ENCODE measurements around the gene HNRNPU. TPM values are rescaled to one million over a fixed set of nuclear protein-coding genes. Genes with fewer than 3 reads are reported as not detected.

The HNRNPU gene
- total and polyA plus RNA-seq, 2 experiments from 2014 or later = 422 to 687 TPM

DNA sequence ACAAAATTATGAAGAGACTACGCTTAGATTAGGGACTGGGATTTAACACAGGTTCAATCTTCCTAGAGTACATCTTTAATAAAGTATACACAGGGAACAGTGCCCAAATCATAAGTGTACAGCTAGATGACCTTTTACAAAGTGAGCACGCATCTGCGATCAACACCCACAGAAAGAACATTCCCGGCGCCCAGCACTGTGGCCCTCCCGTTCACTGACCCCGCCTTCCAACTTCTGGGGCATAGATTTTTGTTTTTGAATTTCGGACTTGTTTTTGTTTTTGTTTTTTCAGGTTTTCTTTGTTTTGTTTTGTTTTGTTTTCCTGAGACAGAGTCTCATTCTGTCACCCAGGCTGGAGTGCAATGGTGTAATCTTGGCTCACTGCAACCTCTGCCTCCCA lies 59.5 kb downstream of the HNRNPU start:
- peaks cover 9% of the 10 kb centered on the region for H3K27me3 Mint-ChIP-seq (ENCODE audit: insufficient read depth, low read depth, poor library complexity)
- Histone ChIP-seq H3K4me2 (no peak overlapping the region), H3K9me2 (ENCODE audit: insufficient read depth) (no peaks in the 10 kb centered on the region), H3K4me1 (ENCODE audit: insufficient read depth) (peaks cover 3% of the 10 kb centered on the region; the same call in 1 of the 2 replicates), H3F3A (replicated peaks; ENCODE audit: low read depth) (0 out of 2 replicates have a peak, but pooled peaks cover 8% of the 10 kb centered on the region), H4K20me1 (replicated peaks; ENCODE audit: insufficient read depth) (no peaks in the 10 kb centered on the region), H2AFZ (no peak overlapping the region), H3K27me3 (ENCODE audit: insufficient read depth) (no peaks in the 10 kb centered on the region), H3K79me2 (replicated peaks; ENCODE audit: insufficient read depth) (no peaks in the 10 kb centered on the region), H3K27ac (ENCODE audit: low read depth) (no peak overlapping the region), H3K4me3 (no peak overlapping the region), H3K36me3 (ENCODE audit: insufficient read depth) (no peaks in the 10 kb centered on the region)
- no peak for TF ChIP-seq ZNF114 (CRISPR knock-in tag; IDR thresholded peaks at IDR 0.05)
- TF ChIP-seq, protein P1, sequence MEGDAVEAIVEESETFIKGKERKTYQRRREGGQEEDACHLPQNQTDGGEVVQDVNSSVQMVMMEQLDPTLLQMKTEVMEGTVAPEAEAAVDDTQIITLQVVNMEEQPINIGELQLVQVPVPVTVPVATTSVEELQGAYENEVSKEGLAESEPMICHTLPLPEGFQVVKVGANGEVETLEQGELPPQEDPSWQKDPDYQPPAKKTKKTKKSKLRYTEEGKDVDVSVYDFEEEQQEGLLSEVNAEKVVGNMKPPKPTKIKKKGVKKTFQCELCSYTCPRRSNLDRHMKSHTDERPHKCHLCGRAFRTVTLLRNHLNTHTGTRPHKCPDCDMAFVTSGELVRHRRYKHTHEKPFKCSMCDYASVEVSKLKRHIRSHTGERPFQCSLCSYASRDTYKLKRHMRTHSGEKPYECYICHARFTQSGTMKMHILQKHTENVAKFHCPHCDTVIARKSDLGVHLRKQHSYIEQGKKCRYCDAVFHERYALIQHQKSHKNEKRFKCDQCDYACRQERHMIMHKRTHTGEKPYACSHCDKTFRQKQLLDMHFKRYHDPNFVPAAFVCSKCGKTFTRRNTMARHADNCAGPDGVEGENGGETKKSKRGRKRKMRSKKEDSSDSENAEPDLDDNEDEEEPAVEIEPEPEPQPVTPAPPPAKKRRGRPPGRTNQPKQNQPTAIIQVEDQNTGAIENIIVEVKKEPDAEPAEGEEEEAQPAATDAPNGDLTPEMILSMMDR (conservative IDR thresholded peaks at IDR 0.05; ENCODE audit: low read depth in 2 of 2) = no peak
- no peak for TF ChIP-seq EZH2phosphoT487 (IDR thresholded peaks at IDR 0.05; ENCODE audit: unreplicated experiment)
- TF ChIP-seq POLR2AphosphoS5 (IDR thresholded peaks at IDR 0.05; ENCODE audit: low read depth) = no peak
- no peak for TF ChIP-seq NANOG (IDR thresholded peaks at IDR 0.05; ENCODE audit: borderline replicate concordance)
- TF ChIP-seq ZNF331 (CRISPR knock-in tag; IDR thresholded peaks at IDR 0.05; ENCODE audit: low read depth) = no peak
- no peak for TF ChIP-seq JUNB (IDR thresholded peaks at IDR 0.05; ENCODE audit: unreplicated experiment)
- no peak for TF ChIP-seq CREB1 (CRISPR knock-in tag; IDR thresholded peaks at IDR 0.05; ENCODE audit: low read depth)
- no peak for TF ChIP-seq EZH2 (IDR thresholded peaks at IDR 0.05; ENCODE audit: low read depth, unreplicated experiment)
- TF ChIP-seq, protein P2, sequence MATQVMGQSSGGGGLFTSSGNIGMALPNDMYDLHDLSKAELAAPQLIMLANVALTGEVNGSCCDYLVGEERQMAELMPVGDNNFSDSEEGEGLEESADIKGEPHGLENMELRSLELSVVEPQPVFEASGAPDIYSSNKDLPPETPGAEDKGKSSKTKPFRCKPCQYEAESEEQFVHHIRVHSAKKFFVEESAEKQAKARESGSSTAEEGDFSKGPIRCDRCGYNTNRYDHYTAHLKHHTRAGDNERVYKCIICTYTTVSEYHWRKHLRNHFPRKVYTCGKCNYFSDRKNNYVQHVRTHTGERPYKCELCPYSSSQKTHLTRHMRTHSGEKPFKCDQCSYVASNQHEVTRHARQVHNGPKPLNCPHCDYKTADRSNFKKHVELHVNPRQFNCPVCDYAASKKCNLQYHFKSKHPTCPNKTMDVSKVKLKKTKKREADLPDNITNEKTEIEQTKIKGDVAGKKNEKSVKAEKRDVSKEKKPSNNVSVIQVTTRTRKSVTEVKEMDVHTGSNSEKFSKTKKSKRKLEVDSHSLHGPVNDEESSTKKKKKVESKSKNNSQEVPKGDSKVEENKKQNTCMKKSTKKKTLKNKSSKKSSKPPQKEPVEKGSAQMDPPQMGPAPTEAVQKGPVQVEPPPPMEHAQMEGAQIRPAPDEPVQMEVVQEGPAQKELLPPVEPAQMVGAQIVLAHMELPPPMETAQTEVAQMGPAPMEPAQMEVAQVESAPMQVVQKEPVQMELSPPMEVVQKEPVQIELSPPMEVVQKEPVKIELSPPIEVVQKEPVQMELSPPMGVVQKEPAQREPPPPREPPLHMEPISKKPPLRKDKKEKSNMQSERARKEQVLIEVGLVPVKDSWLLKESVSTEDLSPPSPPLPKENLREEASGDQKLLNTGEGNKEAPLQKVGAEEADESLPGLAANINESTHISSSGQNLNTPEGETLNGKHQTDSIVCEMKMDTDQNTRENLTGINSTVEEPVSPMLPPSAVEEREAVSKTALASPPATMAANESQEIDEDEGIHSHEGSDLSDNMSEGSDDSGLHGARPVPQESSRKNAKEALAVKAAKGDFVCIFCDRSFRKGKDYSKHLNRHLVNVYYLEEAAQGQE (IDR thresholded peaks at IDR 0.05; ENCODE audit: unreplicated experiment) = no peak
- TF ChIP-seq, protein P3, sequence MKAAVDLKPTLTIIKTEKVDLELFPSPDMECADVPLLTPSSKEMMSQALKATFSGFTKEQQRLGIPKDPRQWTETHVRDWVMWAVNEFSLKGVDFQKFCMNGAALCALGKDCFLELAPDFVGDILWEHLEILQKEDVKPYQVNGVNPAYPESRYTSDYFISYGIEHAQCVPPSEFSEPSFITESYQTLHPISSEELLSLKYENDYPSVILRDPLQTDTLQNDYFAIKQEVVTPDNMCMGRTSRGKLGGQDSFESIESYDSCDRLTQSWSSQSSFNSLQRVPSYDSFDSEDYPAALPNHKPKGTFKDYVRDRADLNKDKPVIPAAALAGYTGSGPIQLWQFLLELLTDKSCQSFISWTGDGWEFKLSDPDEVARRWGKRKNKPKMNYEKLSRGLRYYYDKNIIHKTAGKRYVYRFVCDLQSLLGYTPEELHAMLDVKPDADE (IDR thresholded peaks at IDR 0.05) = no peak
- TF ChIP-seq STAT1 (IDR thresholded peaks at IDR 0.05; ENCODE audit: unreplicated experiment) = no peak
- TF ChIP-seq, protein P4, sequence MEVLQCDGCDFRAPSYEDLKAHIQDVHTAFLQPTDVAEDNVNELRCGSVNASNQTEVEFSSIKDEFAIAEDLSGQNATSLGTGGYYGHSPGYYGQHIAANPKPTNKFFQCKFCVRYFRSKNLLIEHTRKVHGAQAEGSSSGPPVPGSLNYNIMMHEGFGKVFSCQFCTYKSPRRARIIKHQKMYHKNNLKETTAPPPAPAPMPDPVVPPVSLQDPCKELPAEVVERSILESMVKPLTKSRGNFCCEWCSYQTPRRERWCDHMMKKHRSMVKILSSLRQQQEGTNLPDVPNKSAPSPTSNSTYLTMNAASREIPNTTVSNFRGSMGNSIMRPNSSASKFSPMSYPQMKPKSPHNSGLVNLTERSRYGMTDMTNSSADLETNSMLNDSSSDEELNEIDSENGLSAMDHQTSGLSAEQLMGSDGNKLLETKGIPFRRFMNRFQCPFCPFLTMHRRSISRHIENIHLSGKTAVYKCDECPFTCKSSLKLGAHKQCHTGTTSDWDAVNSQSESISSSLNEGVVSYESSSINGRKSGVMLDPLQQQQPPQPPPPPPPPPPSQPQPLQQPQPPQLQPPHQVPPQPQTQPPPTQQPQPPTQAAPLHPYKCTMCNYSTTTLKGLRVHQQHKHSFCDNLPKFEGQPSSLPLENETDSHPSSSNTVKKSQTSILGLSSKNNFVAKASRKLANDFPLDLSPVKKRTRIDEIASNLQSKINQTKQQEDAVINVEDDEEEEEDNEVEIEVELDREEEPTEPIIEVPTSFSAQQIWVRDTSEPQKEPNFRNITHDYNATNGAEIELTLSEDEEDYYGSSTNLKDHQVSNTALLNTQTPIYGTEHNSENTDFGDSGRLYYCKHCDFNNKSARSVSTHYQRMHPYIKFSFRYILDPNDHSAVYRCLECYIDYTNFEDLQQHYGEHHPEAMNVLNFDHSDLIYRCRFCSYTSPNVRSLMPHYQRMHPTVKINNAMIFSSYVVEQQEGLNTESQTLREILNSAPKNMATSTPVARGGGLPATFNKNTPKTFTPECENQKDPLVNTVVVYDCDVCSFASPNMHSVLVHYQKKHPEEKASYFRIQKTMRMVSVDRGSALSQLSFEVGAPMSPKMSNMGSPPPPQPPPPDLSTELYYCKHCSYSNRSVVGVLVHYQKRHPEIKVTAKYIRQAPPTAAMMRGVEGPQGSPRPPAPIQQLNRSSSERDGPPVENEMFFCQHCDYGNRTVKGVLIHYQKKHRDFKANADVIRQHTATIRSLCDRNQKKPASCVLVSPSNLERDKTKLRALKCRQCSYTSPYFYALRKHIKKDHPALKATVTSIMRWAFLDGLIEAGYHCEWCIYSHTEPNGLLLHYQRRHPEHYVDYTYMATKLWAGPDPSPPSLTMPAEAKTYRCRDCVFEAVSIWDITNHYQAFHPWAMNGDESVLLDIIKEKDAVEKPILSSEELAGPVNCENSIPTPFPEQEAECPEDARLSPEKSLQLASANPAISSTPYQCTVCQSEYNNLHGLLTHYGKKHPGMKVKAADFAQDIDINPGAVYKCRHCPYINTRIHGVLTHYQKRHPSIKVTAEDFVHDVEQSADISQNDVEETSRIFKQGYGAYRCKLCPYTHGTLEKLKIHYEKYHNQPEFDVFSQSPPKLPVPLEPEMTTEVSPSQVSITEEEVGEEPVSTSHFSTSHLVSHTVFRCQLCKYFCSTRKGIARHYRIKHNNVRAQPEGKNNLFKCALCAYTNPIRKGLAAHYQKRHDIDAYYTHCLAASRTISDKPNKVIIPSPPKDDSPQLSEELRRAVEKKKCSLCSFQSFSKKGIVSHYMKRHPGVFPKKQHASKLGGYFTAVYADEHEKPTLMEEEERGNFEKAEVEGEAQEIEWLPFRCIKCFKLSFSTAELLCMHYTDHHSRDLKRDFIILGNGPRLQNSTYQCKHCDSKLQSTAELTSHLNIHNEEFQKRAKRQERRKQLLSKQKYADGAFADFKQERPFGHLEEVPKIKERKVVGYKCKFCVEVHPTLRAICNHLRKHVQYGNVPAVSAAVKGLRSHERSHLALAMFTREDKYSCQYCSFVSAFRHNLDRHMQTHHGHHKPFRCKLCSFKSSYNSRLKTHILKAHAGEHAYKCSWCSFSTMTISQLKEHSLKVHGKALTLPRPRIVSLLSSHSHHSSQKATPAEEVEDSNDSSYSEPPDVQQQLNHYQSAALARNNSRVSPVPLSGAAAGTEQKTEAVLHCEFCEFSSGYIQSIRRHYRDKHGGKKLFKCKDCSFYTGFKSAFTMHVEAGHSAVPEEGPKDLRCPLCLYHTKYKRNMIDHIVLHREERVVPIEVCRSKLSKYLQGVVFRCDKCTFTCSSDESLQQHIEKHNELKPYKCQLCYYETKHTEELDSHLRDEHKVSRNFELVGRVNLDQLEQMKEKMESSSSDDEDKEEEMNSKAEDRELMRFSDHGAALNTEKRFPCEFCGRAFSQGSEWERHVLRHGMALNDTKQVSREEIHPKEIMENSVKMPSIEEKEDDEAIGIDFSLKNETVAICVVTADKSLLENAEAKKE (CRISPR knock-in tag; IDR thresholded peaks at IDR 0.05) = no peak
- H3K4me1 Mint-ChIP-seq = peaks cover 16% of the 10 kb centered on the region
- H3K27ac Mint-ChIP-seq = no peak overlapping the region
- peaks cover 3% of the 10 kb centered on the region; the same call in 1 of the 3 replicates for H3K9me3 Mint-ChIP-seq
- H3K4me3 Mint-ChIP-seq = no peak overlapping the region
- no peaks in the 10 kb centered on the region for H3K36me3 Mint-ChIP-seq (ENCODE audit: low read depth)
- DNase-seq (ENCODE audit: low spot score) = no peak
- ATAC-seq = no peak

Measured in GM23338 (cell line).